Ishikawa (cell line): Measurements from ENCODE around the gene SRRM5.

Experiments
- CEBPB ChIP-seq: IDR thresholded peaks from 2 replicates; pipeline ENCODE4 v1.6.1; 2012
- TAF1 ChIP-seq: IDR thresholded peaks from 2 replicates; pipeline ENCODE4 v1.6.1; 2012; ENCODE audit warnings: low read depth, mild to moderate bottlenecking
- TCF12 ChIP-seq: IDR thresholded peaks from 2 replicates; pipeline ENCODE4 v1.6.1; 2012; ENCODE audit warnings: low read depth

DNA sequence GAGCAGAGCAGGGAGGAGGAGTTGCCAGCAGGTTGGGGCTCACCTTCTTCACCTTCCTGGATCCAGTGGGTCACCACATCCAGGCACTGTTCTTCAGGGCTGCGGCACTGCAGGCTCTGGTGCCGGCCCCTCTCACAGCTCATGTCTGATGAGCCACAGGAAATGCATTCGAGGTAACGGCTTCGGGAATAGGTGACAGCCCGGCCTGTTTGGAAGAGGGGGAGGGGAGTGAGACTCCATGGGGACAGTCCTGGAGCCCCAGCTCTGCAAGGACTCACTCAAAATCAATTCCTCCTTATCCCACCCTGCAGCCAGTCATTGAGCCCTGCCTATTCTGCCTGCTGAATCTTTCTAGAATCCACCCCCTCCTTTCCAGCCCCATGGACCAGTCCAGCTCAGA lies 44.5 kb downstream of the SRRM5 start:
- no peak for TF ChIP-seq TAF1
- TF ChIP-seq TCF12: no peak
- TF ChIP-seq CEBPB: no peak
